K562 treated with DMSO at 1 percent for 12 hours (cell line): ENCODE data around the gene SLC39A3. TPM values are rescaled to one million over a fixed set of nuclear protein-coding genes. Genes with fewer than 3 reads are reported as not detected.

Source experiments
- total RNA-seq: library from RNA; unstranded; fragments of 300-600 nt; gene quantifications from 2 replicates; pipeline ENCODE4 v1.2.3, GENCODE V29; 2022; ENCODE audit not compliant: insufficient read depth

SLC39A3 gene
- 159 and 192 TPM in 2 replicates for total RNA-seq

GRCh38 chr19:2739602-2740313, at the start of gene SLC39A3:
TSS of gene SLC39A3 (minus strand) at chr19:2740017. CDS start at chr19:2737257, 2,760 bp downstream.

DNA sequence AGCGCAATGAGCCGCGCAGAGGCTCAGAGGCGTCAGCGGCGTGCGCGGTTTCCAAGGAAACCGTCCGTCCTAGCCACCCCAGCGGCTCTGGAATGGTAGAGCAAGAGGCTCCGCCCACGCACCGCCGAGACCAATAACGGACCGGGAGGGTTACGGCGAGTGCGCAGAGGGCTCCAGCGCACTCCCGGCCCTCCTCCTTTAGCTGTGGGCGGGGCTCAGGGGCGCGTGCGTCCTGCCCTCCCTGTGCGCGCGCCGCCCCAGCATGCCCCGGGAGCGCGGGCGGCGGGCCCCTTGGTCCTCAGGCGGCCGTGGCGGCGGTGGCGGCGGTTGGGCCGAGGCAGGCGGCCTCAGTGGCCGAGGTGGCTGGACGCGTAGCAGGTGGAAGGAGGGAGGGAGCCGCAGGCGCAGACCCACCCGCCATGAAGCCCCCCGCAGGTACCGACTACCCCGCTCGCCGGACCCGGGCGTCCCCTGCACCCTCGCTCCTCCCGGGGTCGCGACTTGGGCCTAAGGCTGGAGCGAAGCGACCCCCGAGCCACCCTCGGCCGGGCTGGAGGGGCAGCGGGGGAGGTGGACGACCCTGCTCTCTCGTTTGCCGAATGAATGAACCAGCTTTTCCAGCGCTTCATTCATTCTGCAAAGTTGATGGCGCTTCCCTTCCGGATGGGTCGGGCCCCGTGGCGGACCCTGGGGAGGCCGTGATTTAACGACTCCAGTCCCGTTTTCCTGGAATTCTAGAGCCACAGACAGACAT, 45.6 kb upstream of the SLC39A3 start, which contains the start of gene THOP1:
THOP1 (plus strand) TSS at position 260 of the 754 bp plus-strand sequence; CDS start at position 420, 160 bp downstream.

GRCh38 chr19:2782936-2783780, 43.3 kb upstream of the SLC39A3 start, which contains the start of gene SGTA:
TSS of gene SGTA (minus strand) at chr19:2783273. CDS start at chr19:2769068, 14,205 bp downstream.

DNA sequence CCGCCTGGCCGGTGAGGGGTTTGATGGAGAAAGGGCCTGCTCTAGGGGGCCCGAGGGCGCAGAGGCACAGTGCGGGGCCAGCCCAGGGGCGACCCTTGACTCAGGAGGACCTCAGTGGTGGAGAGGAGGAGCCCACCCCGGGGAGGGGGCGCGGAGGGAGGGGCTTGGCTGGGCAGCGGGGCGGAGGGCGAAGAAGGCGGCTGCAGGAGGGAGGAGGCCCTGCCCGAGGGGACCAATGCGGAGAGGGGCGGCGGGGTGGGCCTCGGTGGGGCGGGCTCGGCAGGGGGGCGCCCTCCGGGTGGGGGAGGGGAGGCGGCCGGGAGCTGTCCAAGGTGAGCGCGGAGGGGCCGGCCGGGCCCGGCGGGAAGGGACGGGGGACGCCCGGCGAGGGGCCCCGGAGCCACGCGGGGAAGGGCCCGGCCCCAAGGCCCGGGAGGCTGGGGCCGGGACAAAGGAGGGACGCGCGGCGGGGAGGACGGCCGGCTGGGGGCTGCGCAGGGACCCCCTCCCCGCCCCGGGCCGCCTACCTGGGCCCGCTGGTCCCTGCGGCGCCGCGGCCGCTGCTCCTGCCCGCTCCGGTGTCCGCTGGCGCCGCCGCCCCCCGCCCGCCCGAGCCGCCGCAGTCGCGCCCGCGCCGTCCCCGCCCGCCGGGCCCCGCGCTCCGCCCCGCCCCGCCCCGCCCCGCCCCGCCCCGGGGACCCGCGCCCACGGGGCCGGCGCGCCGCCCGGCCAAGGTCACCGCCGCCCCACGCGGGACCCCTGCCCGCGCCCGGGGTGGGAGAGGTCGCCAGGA, 18.8 kb downstream of the SLC39A3 start, which contains the start of gene DIRAS1:
DIRAS1 (minus strand) TSS at position 596 of the 793 bp plus-strand sequence. CDS start 3,566 bp downstream, outside the sequence.

GRCh38 chr19:2702170-2703076, 37.4 kb downstream of the SLC39A3 start, which contains the start of gene GNG7:
TSS of gene GNG7 (minus strand) at chr19:2702694. CDS start at chr19:2520688, 182,006 bp downstream.

Other genes starting within 250 kb of the SLC39A3 start
- 0.36 and 1.3 TPM in 2 replicates for gene GNG7, start 37.3 kb downstream of the SLC39A3 start, total RNA-seq
- gene DIRAS1, start 18.6 kb downstream of the SLC39A3 start, total RNA-seq, result 3.4 and 4.7 TPM in 2 replicates
- gene SGTA, start 43.3 kb upstream of the SLC39A3 start, total RNA-seq, result 100 and 123 TPM in 2 replicates
- 103 and 154 TPM in 2 replicates for gene THOP1, start 45.5 kb upstream of the SLC39A3 start, total RNA-seq
- gene ZNF554, start 79.9 kb upstream of the SLC39A3 start, total RNA-seq, result 1.8 and 2.7 TPM in 2 replicates
- 1.0 and 4.9 TPM in 2 replicates for gene ZNF555, start 101.5 kb upstream of the SLC39A3 start, total RNA-seq
- 0.96 TPM in 1 of 2 replicates, not detected in the other for gene ZNF556, start 127.3 kb upstream of the SLC39A3 start, total RNA-seq
- gene ZNF57, start 160.9 kb upstream of the SLC39A3 start, total RNA-seq, result 2.4 and 5.7 TPM in 2 replicates
- 8.4 and 9.3 TPM in 2 replicates for gene ZNF77, start 205.0 kb upstream of the SLC39A3 start, total RNA-seq
- 5.8 and 8.3 TPM in 2 replicates for gene TLE6, start 237.5 kb upstream of the SLC39A3 start, total RNA-seq